HG03064 (cell line): Measurements from ENCODE around the gene COX11.

ENCODE experiments used
- ATAC-seq: cut with Tn5 transposase; IDR thresholded peaks from one replicate; pipeline ENCODE4 v1.9.1; 2021; ENCODE audit warnings: low read depth; ENCODE audit not compliant: unreplicated experiment

The COX11 gene

GRCh38 chr17:54968262-54968987, at the start of gene COX11, which contains the start of gene STXBP4:
Gene COX11, minus strand, starts transcription at chr17:54968654. Its CDS starts 8 bp downstream, at chr17:54968646.
Gene STXBP4, plus strand, starts transcription at chr17:54968765. Its CDS starts 17,455 bp downstream, at chr17:54986220.
- ATAC-seq = peak; percentile 93

GRCh38 chr17:55005520-55005919, 37.1 kb upstream of the COX11 start:
- ATAC-seq = no peak

- ATAC-seq = no peak
Measured at GRCh38 chr17:55004484-55004883, 36.0 kb upstream of the COX11 start.

- ATAC-seq = no peak
Measured at GRCh38 chr17:55002458-55002857, 34.0 kb upstream of the COX11 start.

- no peak for ATAC-seq
Measured at GRCh38 chr17:54996441-54996840, 28.0 kb upstream of the COX11 start.

GRCh38 chr17:54992797-54993639, 24.6 kb upstream of the COX11 start:
- ATAC-seq = no peak

GRCh38 chr17:54991567-54991966, 23.1 kb upstream of the COX11 start:
- no peak for ATAC-seq

GRCh38 chr17:54990118-54990517, 21.7 kb upstream of the COX11 start:
- ATAC-seq = no peak

GRCh38 chr17:54985476-54985875, 17.0 kb upstream of the COX11 start:
- no peak for ATAC-seq

- ATAC-seq = no peak
Measured at GRCh38 chr17:54983260-54983659, 14.8 kb upstream of the COX11 start.

- ATAC-seq = no peak
Measured at GRCh38 chr17:54982399-54982798, 13.9 kb upstream of the COX11 start.

- ATAC-seq = no peak
Measured at GRCh38 chr17:54980375-54980774, 11.9 kb upstream of the COX11 start.

- no peak for ATAC-seq
Measured at GRCh38 chr17:54979657-54980056, 11.2 kb upstream of the COX11 start.

GRCh38 chr17:54977744-54978143, 9.3 kb upstream of the COX11 start:
- no peak for ATAC-seq

- ATAC-seq = no peak
Measured at GRCh38 chr17:54976316-54976715, 7.9 kb upstream of the COX11 start.

- ATAC-seq = no peak
Measured at GRCh38 chr17:54974759-54975158, 6.3 kb upstream of the COX11 start.

- no peak for ATAC-seq
Measured at GRCh38 chr17:54972406-54973138, 4.1 kb upstream of the COX11 start.

GRCh38 chr17:54971901-54972300, 3.4 kb upstream of the COX11 start:
- ATAC-seq = no peak

- ATAC-seq = no peak
Measured at GRCh38 chr17:54971147-54971546, 2.7 kb upstream of the COX11 start.

- no peak for ATAC-seq
Measured at GRCh38 chr17:54969658-54970572, 1.5 kb upstream of the COX11 start.
